Measurements from ENCODE around the gene GABPB1.
A peak's percentile ranks its signal among the peaks of the same experiment; 100 is the strongest.
"Not testable (repeated sequence)": the region's sequence is repeated elsewhere in the genome, so short reads cannot be mapped to it uniquely, and the experiment has no call there.

GABPB1 gene

GRCh38 chr15:50354838-50355618, at the start of gene GABPB1:
GABPB1 (minus strand) TSS chr15:50355198; CDS start chr15:50309798, 45,400 bp downstream.
- peak; percentile 83 for DNase-seq

- DNase-seq: not testable (repeated sequence)
Observed at GRCh38 chr15:50391561-50391960, 36.6 kb upstream of the GABPB1 start.

GRCh38 chr15:50390554-50391264, 35.7 kb upstream of the GABPB1 start:
- DNase-seq: peak; percentile 20

- not testable (repeated sequence) for DNase-seq
Observed at GRCh38 chr15:50382408-50382807, 27.4 kb upstream of the GABPB1 start.

GRCh38 chr15:50381438-50381837, 26.4 kb upstream of the GABPB1 start:
- no peak for DNase-seq

- DNase-seq: no peak
Observed at GRCh38 chr15:50380089-50380488, 25.1 kb upstream of the GABPB1 start.

- not testable (repeated sequence) for DNase-seq
Observed at GRCh38 chr15:50379413-50379812, 24.4 kb upstream of the GABPB1 start.

GRCh38 chr15:50378776-50379175, 23.8 kb upstream of the GABPB1 start:
- no peak for DNase-seq

- DNase-seq: no peak
Observed at GRCh38 chr15:50377867-50378751, 23.1 kb upstream of the GABPB1 start.

- not testable (repeated sequence) for DNase-seq
Observed at GRCh38 chr15:50369564-50369963, 14.6 kb upstream of the GABPB1 start.

- no peak for DNase-seq
Observed at GRCh38 chr15:50365971-50366370, 11.0 kb upstream of the GABPB1 start.

GRCh38 chr15:50365570-50365969, 10.6 kb upstream of the GABPB1 start:
- DNase-seq: no peak

GRCh38 chr15:50363612-50364011, 8.6 kb upstream of the GABPB1 start:
- DNase-seq: no peak

GRCh38 chr15:50361756-50362155, 6.8 kb upstream of the GABPB1 start:
- DNase-seq: no peak

GRCh38 chr15:50358845-50359244, 3.8 kb upstream of the GABPB1 start:
- no peak for DNase-seq

GRCh38 chr15:50355980-50356379, 982 bp upstream of the GABPB1 start:
- no peak for DNase-seq

- DNase-seq: no peak
Observed at GRCh38 chr15:50355619-50355905, 564 bp upstream of the GABPB1 start.

GRCh38 chr15:50353975-50354837, 792 bp downstream of the GABPB1 start:
- DNase-seq: peak; percentile 11

- no peak for DNase-seq
Observed at GRCh38 chr15:50353251-50353974, 1.6 kb downstream of the GABPB1 start.

- DNase-seq: no peak
Observed at GRCh38 chr15:50350621-50351020, 4.4 kb downstream of the GABPB1 start.

- DNase-seq: no peak
Observed at GRCh38 chr15:50345298-50345697, 9.7 kb downstream of the GABPB1 start.

- no peak for DNase-seq
Observed at GRCh38 chr15:50344006-50344464, 11.0 kb downstream of the GABPB1 start.
